HG03342 (cell line): ENCODE measurements around the gene C12orf56.

Experiments used
- ATAC-seq: cut with Tn5 transposase; IDR thresholded peaks from one replicate; pipeline ENCODE4 v1.9.1; 2021; ENCODE audit warnings: mild to moderate bottlenecking, moderate library complexity; ENCODE audit not compliant: unreplicated experiment

The C12orf56 gene, protein sequence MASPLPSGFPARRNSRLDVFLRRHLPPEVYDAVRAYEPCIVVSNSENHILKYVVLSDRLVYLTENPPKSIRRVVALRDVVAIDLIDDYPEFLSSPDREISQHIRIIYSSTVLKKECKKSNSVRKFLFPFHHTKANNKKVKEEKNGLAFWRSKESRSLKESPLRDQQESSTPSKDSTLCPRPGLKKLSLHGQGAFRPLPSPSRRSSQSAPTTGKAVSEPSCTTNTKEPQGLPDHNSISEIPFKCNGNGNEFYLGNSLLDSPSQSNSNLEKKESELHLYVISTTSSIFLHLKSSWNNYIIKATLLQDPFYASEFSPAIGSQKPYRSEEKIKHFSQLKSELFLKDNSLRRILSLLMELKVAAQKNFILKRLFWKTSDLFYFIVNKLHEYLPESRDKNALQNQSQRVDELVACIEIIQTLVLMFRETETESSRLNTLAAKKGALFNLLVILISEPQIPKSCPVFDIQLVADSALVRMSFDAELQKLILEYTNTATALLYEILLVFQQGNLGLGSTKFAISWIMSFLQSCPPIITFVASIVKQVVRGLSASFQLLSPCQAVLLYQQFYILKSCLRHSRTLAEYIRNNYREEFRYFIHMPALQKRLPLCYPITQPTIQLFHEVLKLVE

DNA sequence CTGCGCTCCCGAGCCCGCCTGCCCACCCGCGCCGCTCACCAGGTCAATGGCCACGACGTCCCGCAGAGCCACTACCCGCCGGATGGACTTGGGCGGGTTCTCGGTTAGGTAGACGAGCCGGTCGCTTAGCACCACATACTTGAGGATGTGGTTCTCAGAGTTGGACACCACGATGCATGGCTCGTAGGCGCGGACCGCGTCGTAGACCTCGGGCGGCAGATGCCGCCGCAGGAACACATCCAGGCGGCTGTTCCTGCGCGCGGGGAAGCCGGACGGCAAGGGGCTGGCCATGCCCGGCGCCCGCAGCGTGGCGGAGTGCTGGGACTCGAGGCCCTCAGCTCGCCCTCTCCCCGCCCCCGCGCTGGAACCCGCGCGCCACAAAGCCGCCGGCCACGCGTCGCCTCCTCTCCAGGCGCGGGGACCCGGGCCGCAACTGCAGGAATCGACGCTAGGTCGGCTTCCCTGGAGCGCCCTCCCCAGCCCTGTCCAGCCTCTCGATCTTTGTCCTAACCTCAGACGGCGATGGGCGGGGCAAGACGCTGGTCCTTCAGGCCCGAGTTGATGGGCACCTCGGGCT is at the start of gene C12orf56:
Gene C12orf56 (minus strand): TSS at position 484 of the 577 bp plus-strand sequence. CDS start 193 bp downstream, at position 291.
- no peak for ATAC-seq

DNA sequence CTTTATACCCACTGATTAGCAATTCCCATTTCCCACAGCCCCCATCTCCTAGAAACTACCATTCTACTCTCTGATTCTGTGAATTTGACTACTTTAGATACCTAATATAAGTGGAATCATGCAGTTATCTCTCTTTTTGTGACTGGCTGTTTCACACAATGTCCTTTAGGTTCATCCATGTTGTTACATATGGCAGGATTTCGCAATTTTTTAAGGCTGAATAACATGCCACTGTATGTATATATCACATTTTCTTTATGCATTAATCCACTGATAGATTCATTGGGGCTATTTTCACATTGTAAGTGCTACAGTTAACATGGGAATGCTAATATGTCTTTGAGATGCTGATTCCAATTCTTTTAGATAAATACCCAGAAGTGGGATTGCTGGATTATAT is 49.5 kb upstream of the C12orf56 start:
- ATAC-seq = no peak

DNA sequence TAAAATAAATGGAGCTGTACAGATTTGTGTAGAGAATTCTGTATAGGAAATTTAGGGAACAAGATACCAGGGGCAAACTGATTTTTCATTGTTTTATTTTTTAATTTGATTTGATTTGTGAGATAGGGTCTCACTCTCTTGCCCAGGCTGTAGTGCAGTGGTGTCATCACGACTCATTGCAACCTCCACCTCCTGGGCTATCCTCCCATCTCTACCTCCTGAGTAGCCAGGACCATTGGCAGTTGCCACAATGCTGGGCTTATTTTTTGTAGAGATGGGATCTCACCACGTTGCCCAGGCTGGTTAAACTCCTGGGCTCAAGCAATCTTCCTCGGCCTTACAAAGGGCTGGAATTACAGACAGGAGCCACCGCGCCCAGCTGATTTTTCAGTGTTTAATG is 43.4 kb upstream of the C12orf56 start:
- no peak for ATAC-seq

DNA sequence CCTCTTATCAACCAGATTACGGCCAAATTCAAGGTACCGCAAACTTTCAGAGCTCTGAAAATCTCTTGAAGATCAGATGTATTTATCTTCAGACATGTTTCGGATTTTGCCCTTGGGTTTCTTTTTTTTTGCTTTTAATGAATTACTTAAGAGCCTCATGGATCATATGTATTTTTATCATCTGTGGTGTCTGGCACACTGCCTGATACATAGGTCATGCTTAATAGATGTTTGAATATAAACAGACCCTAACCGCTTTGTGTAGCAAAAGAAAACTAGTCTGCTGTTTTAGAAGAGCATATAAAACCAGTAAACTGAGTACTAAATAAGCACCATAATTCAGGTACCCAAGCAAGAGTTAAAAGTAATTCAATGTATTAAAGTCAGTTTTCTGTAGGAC is 41.2 kb upstream of the C12orf56 start:
- no peak for ATAC-seq

DNA sequence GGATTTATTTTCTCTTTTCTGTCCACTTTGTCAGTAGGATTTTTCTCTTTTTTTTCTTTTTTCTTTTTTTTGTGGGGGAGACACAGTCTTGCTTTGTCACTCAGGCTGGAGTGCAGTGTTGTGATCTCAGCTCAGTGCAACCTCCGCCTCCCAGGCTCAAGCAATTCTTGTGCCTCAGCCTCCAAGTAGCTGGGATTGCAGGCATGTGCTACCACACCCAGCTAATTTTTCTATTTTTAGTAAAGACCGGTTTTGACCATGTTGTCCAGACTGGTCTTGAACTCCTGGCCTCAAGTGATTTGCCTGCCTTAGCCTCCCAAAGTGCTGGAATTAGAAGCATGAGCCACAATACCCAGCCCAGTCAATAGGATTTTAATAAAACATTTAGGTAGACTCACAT is 40.3 kb upstream of the C12orf56 start:
- no peak for ATAC-seq

DNA sequence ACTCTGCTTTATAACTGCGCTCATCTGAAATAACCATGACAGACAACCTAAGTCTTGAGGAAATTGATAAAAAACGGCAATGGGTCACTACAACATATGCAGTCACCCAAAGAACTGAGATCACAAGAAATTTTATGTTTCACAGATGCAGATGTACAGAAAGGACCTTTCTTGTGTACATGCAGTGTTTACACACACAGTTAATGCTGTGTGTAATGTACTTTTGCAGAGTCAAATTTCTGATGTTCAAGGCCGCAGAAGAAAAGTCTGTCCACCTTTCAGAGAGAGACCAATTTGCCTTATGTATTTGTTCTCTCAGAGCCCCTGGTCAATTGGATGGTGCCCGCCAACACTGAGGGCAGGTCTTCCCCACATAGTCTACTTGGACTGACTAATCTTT is 38.4 kb upstream of the C12orf56 start:
- no peak for ATAC-seq

DNA sequence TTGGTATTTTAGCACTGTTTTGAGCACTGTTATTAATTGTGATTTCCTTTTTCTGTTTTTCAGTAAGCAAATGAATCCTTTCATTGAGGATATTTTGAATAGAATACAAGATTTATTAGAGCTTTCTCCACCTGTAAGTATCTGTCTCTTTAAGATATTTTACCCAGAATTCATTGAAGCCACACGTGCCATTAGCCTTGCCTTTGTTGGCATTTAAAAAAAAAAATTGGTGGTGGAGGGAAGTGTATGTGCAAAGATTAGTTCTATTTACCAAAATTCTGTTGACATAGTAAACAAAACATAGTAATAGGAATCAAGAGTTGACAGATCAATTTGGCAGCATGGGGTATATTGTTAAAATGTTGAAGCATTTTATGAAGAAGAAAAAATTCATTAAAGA is 37.4 kb upstream of the C12orf56 start:
- no peak for ATAC-seq

DNA sequence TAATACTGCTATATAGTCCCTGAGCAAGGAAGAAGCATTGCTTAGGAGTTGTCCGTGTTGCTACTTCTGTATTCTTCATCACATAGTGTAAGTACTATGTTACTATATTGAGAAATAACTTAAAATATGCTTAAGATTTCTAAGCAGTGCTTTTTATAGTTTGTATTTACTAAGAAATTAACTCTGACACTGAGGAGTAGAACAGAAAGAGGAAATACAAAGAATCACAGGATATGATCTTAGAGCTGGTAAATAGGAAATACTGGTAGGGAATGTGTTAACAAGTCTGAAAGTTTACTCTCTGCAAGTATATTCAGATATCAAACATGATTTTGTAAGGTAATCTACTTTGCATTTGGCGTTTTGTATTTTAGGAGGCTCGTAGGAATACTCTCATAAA is 29.1 kb upstream of the C12orf56 start:
- ATAC-seq = no peak

DNA sequence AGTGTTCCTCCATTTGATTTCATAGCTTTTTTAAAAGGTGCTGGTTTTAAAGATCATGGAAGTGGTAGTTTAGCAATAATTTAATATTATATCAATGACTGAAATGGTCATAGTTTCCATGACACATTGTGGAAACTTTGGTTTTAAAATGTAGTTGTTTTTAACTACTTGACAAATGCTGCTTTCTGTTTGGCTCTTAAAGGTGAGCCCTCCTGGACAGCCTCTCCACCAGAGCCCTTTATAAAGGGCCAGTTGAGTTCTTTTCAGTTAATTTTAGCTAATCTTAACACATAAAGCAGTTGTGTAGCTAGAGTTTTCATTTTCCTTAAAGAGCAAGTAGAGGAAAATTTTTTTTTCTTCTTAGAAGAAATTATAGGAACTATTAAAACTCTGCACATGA is 27.7 kb upstream of the C12orf56 start:
- ATAC-seq = no peak

DNA sequence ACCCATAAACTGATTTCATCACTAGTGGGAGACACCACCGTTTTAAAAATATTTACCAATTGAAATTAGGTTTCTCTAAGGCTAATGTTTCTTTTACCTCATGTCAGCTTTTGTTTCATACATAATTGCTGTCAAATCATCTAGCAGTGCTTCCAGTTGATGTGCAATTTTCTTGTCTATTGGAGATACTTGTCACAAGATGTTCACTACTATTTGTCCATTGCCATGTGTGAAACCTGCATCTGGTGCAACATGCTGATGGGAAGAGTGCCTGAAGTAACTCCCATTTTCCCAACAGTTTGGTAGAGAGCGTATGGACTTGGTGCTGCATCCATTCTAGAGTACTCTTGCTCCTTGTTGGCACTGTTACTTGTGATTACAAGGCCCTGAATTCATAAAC is 23.3 kb upstream of the C12orf56 start:
- ATAC-seq = no peak

DNA sequence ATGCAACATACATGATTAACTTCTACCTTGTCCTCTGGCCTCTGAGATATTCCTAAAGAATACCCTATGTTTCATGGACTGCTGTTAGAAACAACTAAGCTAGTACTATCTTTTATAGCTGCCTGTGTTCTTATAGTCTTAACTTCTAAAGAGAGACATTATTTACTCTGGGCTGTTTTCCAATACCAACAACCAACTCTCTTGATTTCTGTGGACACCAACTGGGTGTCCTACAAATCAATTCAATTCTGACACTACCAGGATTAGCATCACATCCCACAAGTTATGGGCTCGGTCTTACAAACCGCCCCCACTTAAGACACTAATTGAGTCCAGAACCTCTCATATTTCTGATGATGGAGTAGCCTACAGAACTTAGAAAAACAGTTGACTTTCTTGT is 21.9 kb upstream of the C12orf56 start:
- no peak for ATAC-seq

DNA sequence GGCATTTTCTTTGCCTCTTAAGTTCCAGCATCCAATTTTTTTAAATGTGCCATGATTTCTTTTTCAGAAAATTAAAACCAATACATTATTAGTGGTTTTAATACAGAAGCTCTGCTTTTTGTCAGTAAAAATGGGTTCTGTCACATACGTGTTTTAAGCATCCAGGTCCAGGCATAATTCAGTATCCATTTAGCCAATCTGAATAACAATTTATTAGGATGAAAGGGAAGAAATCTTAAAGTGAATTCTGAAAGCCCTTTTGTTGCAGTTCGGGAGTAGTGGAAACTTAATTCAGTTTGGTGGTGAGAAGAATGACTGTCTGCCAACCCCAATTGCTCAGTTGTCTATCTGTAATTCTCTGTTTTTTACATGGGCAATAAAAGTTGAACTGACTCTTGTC is 20.9 kb upstream of the C12orf56 start:
- ATAC-seq = no peak

DNA sequence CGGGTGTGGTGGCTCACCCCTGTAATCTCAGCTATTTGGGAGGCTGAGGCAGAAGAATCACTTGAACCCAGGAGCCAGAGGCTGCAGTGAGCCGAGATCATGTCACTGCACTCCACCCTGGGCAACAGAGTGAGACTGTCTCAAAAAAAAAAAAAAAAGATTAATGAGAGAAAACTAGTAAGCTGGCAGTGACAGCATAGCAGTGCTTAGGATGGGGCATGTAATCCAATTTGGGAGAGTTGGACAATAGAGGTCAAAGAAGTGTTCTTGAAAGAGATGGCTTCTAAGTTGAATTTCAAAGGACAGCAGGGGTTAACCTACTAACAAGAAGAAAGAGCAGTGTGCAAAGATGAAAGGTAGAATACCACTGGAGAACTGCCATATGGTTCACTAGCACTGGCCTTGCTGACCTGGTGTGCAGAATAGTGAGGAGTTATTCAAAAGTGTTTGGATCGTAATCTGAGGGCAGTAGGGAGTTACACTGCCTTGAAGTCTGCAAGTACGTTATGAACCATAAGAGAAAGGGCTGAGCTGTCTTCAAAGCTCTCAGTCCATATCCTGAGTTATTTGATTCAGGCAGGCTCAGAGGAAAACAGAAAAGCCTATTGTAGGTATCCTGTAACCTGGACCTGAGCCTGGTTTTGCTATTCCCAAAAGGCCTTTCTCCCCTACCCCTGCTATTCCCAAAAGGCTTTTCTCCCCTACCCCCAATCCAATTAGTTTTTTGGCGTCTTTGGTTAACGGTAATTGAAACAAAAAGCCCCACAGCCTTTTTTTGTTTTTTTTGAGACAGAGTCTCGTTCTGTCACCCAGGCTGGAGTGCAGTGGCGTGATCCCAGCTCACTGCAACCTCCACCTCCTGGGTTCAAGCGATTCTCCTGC is 17.0 kb upstream of the C12orf56 start:
- ATAC-seq = no peak

DNA sequence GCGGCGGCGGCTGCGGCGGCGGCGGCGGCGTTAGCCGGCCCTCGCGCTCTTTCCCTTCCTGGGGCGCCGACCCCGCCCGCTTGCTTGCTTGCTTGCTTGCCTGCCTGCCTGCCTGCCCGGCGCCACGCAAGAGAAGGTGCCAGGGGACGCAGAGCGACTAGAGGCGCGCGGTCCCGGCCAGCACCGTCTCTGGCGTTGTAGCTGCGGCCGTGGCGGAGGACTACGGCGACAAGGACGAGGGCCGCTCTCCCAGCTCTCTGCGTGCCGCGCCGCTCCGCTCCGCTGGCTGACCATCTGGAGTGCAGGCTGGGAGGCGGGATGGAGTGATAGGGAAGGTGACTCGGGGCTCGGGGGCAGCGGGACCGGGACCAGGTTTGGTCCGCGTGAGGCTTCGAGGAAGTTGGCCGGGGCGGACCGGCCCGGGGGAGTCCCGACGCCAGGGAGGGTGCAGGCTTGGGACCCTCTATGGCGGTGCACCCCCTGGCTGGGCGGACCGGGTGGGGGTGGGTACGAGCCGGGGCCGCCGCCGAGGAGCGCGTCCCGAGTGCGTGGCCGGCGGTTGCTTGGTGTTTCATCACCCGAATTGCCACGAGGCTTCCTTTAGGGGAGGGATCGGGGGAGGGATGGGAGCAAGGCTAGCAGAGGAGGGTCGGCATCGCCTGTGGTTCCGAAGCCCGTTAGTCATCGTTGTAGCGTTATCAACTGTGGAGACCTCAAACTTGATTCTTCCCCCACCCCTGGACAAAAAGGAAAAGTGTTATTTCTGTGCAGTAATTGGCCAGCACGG is 14.1 kb upstream of the C12orf56 start:
- peak; percentile 24 for ATAC-seq

DNA sequence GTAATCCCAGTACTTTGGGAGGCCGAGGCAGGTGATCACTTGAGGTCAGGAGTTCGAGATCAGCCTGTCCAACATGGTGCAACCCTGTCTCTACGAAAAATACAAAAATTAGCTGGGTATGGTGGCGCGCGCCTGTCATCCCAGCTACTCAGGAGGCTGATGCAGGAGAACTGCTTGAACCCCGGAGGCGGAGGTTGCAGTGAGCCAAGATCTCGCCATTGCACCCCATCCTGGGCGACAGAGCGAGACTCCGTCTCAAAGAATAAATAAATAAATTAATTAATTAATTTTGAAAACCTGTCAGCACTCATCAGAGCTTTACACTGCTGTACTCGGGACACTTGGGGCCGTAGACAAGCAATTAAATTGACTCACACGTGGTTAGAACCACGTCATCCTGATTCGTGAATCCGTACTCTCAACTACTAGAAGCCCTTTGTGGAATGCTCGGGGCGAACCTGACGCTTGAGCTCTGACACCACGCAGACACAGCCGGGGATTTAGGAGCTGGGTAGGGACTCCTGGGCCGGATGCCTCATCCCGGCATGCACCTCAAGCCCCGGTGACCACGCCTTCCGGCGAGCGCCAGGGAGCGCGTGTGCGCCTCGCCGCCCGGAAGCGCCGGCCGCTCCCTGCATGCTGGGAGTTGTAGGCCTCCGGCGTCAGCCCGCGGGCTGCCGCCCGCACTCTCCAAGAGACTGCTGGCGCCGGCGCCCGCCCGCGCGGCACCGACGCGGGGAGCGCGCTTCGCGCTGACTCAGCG is 13.3 kb upstream of the C12orf56 start, which contains the start of gene XPOT:
Gene XPOT (plus strand): TSS at position 686 of the 763 bp plus-strand sequence. CDS start 5,644 bp downstream, outside the sequence.
- ATAC-seq = peak; percentile 96

DNA sequence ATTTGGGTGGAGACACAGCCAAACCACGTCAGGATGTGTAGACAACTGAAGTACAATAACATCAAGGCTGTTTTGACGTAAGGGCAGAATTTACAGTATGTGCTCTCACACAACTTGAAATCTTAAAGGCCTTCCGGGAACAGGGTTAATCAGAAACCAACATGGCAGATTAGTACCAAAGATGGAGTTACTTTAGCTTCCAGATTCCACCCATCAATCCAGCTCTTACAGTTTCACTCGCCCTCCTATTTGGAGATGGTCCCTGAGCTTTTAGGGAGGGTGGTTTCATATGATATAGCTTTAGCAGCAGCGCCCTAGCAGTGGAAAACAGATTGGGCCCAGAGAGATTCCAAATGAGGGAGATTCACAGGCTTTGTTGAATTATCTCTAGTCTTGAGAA is 11.6 kb upstream of the C12orf56 start:
- ATAC-seq = no peak

DNA sequence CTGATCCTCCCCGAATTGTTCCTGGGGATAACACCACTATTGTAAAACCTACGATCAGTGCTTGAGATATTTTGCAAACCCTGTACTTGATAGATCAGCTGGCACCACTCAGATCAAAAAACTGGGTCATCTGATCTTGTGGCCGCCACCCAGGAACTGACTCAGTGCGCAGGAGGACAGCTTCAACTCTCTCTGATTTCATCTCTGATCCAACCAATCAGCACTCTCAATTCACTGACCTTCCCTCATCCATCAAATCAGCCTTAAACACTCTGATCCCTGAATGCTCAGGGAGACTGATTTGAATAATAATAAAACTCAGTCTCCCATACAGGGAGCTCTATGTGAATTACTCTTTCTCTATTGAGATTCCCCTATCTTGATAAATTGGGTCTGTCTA is 9.5 kb upstream of the C12orf56 start:
- no peak for ATAC-seq

DNA sequence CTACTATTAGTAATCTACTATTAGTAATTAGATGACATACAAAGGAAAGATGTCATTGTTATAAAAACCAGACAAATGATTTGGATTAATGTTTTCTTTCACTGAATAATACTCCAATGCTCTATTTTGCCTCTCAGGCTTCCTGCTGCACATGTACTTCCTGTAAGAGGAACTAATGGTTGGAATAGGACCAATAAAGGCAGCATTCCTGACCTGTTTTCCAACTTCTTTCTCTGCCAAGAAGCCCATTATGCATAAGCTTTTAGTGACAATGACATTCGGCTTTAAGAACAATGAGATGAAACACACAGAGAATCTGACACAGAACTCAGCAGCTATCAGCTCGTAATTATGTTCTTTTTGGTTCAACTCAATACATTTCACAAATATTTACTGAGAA is 5.2 kb upstream of the C12orf56 start:
- ATAC-seq = no peak

DNA sequence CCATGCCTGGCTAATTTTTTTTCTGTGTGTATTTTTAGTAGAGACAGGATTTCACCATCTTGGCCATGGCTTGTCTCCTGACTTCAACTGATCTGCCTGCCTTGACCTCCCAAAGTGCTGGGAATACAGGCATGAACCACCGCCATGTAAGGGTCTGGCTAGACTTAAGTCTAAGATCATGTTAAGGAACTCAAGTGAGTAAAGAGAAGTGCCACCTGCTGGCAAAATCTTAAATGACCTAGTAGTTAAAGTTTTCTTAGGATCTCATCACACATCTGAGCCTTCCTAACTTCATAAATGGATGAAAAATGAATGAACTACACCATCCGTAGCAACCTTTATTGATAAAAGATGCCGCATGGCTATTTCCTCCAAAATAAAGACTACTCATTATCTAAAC is 1.7 kb upstream of the C12orf56 start:
- no peak for ATAC-seq

DNA sequence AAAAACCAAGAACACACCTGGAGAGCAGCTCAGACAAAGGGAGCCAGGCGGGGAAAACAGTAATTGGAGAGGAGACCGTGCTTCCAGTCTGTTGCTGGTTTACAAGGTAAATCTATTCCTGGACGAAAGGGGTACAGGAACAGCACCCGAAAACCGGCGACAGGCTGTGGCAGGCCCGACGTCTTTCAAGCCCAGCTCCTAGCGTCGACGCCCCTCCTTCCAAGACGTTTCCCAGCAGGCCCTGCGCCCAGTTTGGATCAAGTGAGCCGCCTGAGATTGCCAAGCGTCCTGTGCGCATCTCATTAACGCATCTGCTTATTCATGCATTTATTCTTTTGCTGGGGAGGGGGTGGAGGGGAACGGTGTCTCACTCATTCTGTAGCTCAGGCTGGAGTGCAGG is 1.4 kb downstream of the C12orf56 start:
- no peak for ATAC-seq
